Hepatocyte (in vitro differentiated cells): ENCODE measurements around the gene KCNJ5. TPM values are rescaled to one million over a fixed set of nuclear protein-coding genes. Genes with fewer than 3 reads are reported as not detected.

ENCODE experiments used
- DNase-seq: peaks from one replicate; pipeline ENCODE4 v3.0.0-alpha.2; 2016; ENCODE audit warnings: low spot score
- H2AFZ ChIP-seq: fragments of 200-600 bp; sonication (generic); 2 replicates; pipeline ENCODE4 v1.6.0; 2016; ENCODE audit warnings: antibody characterized with exemption, mild to moderate bottlenecking
- H3K27ac ChIP-seq: fragments of 200-600 bp; sonication (generic); 2 replicates; pipeline ENCODE4 v1.5.1; 2016; ENCODE audit warnings: mild to moderate bottlenecking
- H3K27me3 ChIP-seq: fragments of 200-600 bp; sonication (generic); 2 replicates; pipeline ENCODE4 v1.6.1; 2016
- H3K36me3 ChIP-seq: fragments of 200-600 bp; sonication (generic); replicated peaks from 2 replicates; pipeline ENCODE4 v1.5.1; 2016; ENCODE audit warnings: low read depth; ENCODE audit not compliant: insufficient read depth
- H3K4me1 ChIP-seq: fragments of 200-600 bp; sonication (generic); 2 replicates; pipeline ENCODE4 v1.5.1; 2016; ENCODE audit warnings: mild to moderate bottlenecking, moderate library complexity; ENCODE audit not compliant: insufficient read depth
- H3K4me2 ChIP-seq: fragments of 200-600 bp; sonication (generic); 2 replicates; pipeline ENCODE4 v1.6.0; 2016
- H3K4me3 ChIP-seq: fragments of 200-600 bp; sonication (generic); 2 replicates; pipeline ENCODE4 v1.5.1; 2016; ENCODE audit warnings: mild to moderate bottlenecking
- H3K79me2 ChIP-seq: fragments of 200-600 bp; sonication (generic); 2 replicates; pipeline ENCODE4 v1.6.0; 2017; ENCODE audit warnings: mild to moderate bottlenecking
- H3K9me2 ChIP-seq: fragments of 200-600 bp; sonication (generic); replicated peaks from 2 replicates; pipeline ENCODE4 v1.6.0; 2017; ENCODE audit warnings: mild to moderate bottlenecking; ENCODE audit not compliant: insufficient read depth
- H3K9me3 ChIP-seq: fragments of 200-600 bp; sonication (generic); 2 replicates; pipeline ENCODE4 v1.5.1; 2016; ENCODE audit warnings: low read depth, mild to moderate bottlenecking
- H4K20me1 ChIP-seq: fragments of 200-600 bp; sonication (generic); 2 replicates; pipeline ENCODE4 v1.6.0; 2016; ENCODE audit warnings: mild to moderate bottlenecking; ENCODE audit not compliant: insufficient read depth, poor library complexity, severe bottlenecking
- CTCF ChIP-seq: fragments of 200-600 bp; sonication (generic); IDR thresholded peaks from 2 replicates; pipeline ENCODE4 v1.5.1; 2016; ENCODE audit warnings: antibody characterized with exemption, mild to moderate bottlenecking; ENCODE audit not compliant: poor library complexity
- EZH2 ChIP-seq: fragments of 200-600 bp; sonication (generic); IDR thresholded peaks from 2 replicates; pipeline ENCODE4 v1.6.1; 2016; ENCODE audit warnings: antibody characterized with exemption, mild to moderate bottlenecking, borderline replicate concordance
- EZH2phosphoT487 ChIP-seq: fragments of 200-600 bp; sonication (generic); IDR thresholded peaks from one replicate; pipeline ENCODE4 v1.6.1; 2018; ENCODE audit warnings: antibody characterized with exemption, mild to moderate bottlenecking, low read depth, moderate library complexity; ENCODE audit not compliant: unreplicated experiment, severe bottlenecking
- WGBS: methylation state at CpG from one replicate; pipeline ENCODE4 v1.1.6; 2016; ENCODE audit warnings: low lambda C conversion rate; ENCODE audit errors: missing lambda C conversion rate; 5-methylcytosine and 5-hydroxymethylcytosine counted together
- polyA plus RNA-seq: library from polyadenylated mRNA; unstranded; fragments of >200 nt; fragmentation: Nextera tagmentation; extraction: Ambion mirVana; gene quantifications from 2 replicates; pipeline ENCODE4 v1.2.1, GENCODE V29; 2016
- total RNA-seq: library from RNA; depleted of rRNA; stranded (reverse); fragments of >200 nt; gene quantifications from 2 replicates; pipeline ENCODE4 v1.2.3, GENCODE V29; 2014

The KCNJ5 gene
- total and polyA plus RNA-seq, 2 experiments from 2014 or later, result 1.00 to 1.2 TPM

- TF ChIP-seq EZH2phosphoT487, result no peak
- H3K79me2 ChIP-seq, result no peaks in the 10 kb centered on the region
- H3K4me1 ChIP-seq, result no peaks in the 10 kb centered on the region
- DNase-seq, result no peak
- no peaks in the 10 kb centered on the region for H3K9me3 ChIP-seq
- no peaks in the 10 kb centered on the region for H4K20me1 ChIP-seq
- H3K27me3 ChIP-seq, result no peaks in the 10 kb centered on the region
- no peak overlapping the region for H3K27ac ChIP-seq
- no peaks in the 10 kb centered on the region for H3K9me2 ChIP-seq
- H3K4me3 ChIP-seq, result no peak overlapping the region
- no peak overlapping the region for H2AFZ ChIP-seq
- no peaks in the 10 kb centered on the region for H3K36me3 ChIP-seq
- 72% methylated on average over 17 of the region's 17 CpGs for WGBS
- H3K4me2 ChIP-seq, result no peak overlapping the region
Measured at GRCh38 chr11:128926437-128927107, 35.4 kb downstream of the KCNJ5 start.

- Histone ChIP-seq H3K4me1 (no peaks in the 10 kb centered on the region), H3K4me2 (no peak overlapping the region), H4K20me1 (no peaks in the 10 kb centered on the region), H3K27me3 (no peaks in the 10 kb centered on the region), H3K4me3 (no peak overlapping the region), H3K27ac (no peak overlapping the region), H3K9me3 (no peaks in the 10 kb centered on the region), H2AFZ (no peak overlapping the region), H3K9me2 (no peaks in the 10 kb centered on the region), H3K36me3 (no peaks in the 10 kb centered on the region), H3K79me2 (no peaks in the 10 kb centered on the region)
- TF ChIP-seq EZH2 (no peak), CTCF (no peak), EZH2phosphoT487 (no peak)
- 78% methylated on average over 11 of the region's 11 CpGs for WGBS
- no peak for DNase-seq
Measured at GRCh38 chr11:128927108-128927461, 35.9 kb downstream of the KCNJ5 start.

GRCh38 chr11:128927683-128928336 is 36.7 kb downstream of the KCNJ5 start:
- Histone ChIP-seq H4K20me1 (no peaks in the 10 kb centered on the region), H3K4me3 (no peak overlapping the region), H3K4me2 (no peak overlapping the region), H3K36me3 (no peaks in the 10 kb centered on the region), H2AFZ (no peak overlapping the region), H3K9me2 (no peaks in the 10 kb centered on the region), H3K27me3 (no peaks in the 10 kb centered on the region), H3K9me3 (no peaks in the 10 kb centered on the region), H3K27ac (no peak overlapping the region), H3K79me2 (no peaks in the 10 kb centered on the region), H3K4me1 (no peaks in the 10 kb centered on the region)
- no peak for TF ChIP-seq CTCF
- no peak for TF ChIP-seq EZH2
- TF ChIP-seq EZH2phosphoT487, result no peak
- no peak for DNase-seq
- 78% methylated on average over 12 of the region's 12 CpGs for WGBS

- Histone ChIP-seq H4K20me1 (no peaks in the 10 kb centered on the region), H3K9me2 (no peaks in the 10 kb centered on the region), H3K4me1 (no peaks in the 10 kb centered on the region), H3K27ac (no peak overlapping the region), H3K4me2 (no peak overlapping the region), H3K27me3 (no peaks in the 10 kb centered on the region), H3K36me3 (no peaks in the 10 kb centered on the region), H3K79me2 (no peaks in the 10 kb centered on the region), H2AFZ (no peak overlapping the region), H3K4me3 (no peak overlapping the region), H3K9me3 (no peaks in the 10 kb centered on the region)
- 72% methylated on average over 5 of the region's 5 CpGs for WGBS
- TF ChIP-seq CTCF (no peak), EZH2 (no peak), EZH2phosphoT487 (no peak)
- DNase-seq, result no peak
Measured at GRCh38 chr11:128928400-128928799, 37.2 kb downstream of the KCNJ5 start.
